Sigmoid colon (tissue), 7 donors: ENCODE measurements around the gene RPTOR. TPM values are rescaled to one million over a fixed set of nuclear protein-coding genes. Genes with fewer than 3 reads are reported as not detected.

Experiments used
- DNase-seq: peaks from one replicate; pipeline ENCODE4 v3.0.0-alpha.2; 2019
- H3K27ac ChIP-seq, 4 donors: fragments of 200-600 bp; sonication (generic); one replicate each; pipeline ENCODE4 v1.5.1; 2016 to 2019; ENCODE audit warnings: mild to moderate bottlenecking in 1 of 4
- H3K27me3 ChIP-seq, 3 donors: fragments of 200-600 bp; sonication (generic); one replicate each; pipeline ENCODE4 v1.5.1; 2019; ENCODE audit warnings: mild to moderate bottlenecking in 1 of 3
- H3K36me3 ChIP-seq, 4 donors: fragments of 200-600 bp; sonication (generic); one replicate each; pipeline ENCODE4 v1.5.1; 2016 to 2019
- H3K4me1 ChIP-seq, 4 donors: fragments of 200-600 bp; sonication (generic); one replicate each; pipeline ENCODE4 v1.5.1; 2017 to 2019
- H3K4me3 ChIP-seq, 4 donors: fragments of 200-600 bp; sonication (generic); one replicate each; pipeline ENCODE4 v1.5.1; 2017 to 2019; ENCODE audit warnings: mild to moderate bottlenecking in 2 of 4, moderate library complexity in 1 of 4
- H3K9me3 ChIP-seq, 4 donors: fragments of 200-600 bp in 3 of 4; sonication (generic) in 3 of 4; one replicate each; pipeline versions ENCODE4 v1.5.1 to v1.6.1; 2013 to 2019
- EP300 ChIP-seq, 4 donors: sonication (generic); formaldehyde crosslinking; IDR thresholded peaks; one replicate each; pipeline ENCODE4 v1.6.1; 2017; ENCODE audit warnings: antibody characterized with exemption in 4 of 4
- POLR2A ChIP-seq, 2 donors: fragments of 450-650 bp; IDR thresholded peaks; one replicate each; pipeline ENCODE4 v1.6.1; 2016; ENCODE audit warnings: antibody characterized with exemption in 2 of 2, mild to moderate bottlenecking in 2 of 2, moderate library complexity in 2 of 2
- POLR2AphosphoS5 ChIP-seq, 4 donors: sonication (generic); formaldehyde crosslinking; IDR thresholded peaks; one replicate each; pipeline ENCODE4 v1.6.1; 2017; ENCODE audit warnings: antibody characterized with exemption in 4 of 4
- WGBS, 2 donors: extraction: QIAGEN DNeasy Blood & Tissue Kit; methylation state at CpG; one replicate each; pipeline ENCODE4 v1.1.7; 2013; 5-methylcytosine and 5-hydroxymethylcytosine counted together
- intact Hi-C: fragments of 100-400 bp; cut with DNase I; formaldehyde crosslinking; loops from one replicate; pipeline ENCODE4 v1.15.1; 2023
- polyA plus RNA-seq, 3 donors: library from polyadenylated mRNA; stranded (reverse); fragments of 200-250 nt; gene quantifications; one replicate each; pipeline ENCODE4 v1.2.3, GENCODE V29; 2013
- total RNA-seq, 4 donors: library from RNA; depleted of rRNA; stranded (reverse); fragments of >200 nt; gene quantifications; one replicate each; pipeline ENCODE4 v1.1.0, GENCODE V29; 2016
- TF ChIP-seq, protein P1 (sequence below), 4 experiments: fragments of 450-650 bp in 3 of 4; fragments of 200-600 bp in 1 of 4; IDR thresholded peaks; one replicate each; pipeline ENCODE4 v1.5.1; 2016 to 2019; ENCODE audit warnings: antibody characterized with exemption in 4 of 4, mild to moderate bottlenecking in 3 of 4, moderate library complexity in 2 of 4
- donor health status: healthy with polysubstance abuse.
- donor health status: Bipolar disorder and iron deficiency.
- donor health status: healthy.

The RPTOR gene
- total and polyA plus RNA-seq, 7 donors: 3.7 to 68.7 (median 22.9) TPM

DNA sequence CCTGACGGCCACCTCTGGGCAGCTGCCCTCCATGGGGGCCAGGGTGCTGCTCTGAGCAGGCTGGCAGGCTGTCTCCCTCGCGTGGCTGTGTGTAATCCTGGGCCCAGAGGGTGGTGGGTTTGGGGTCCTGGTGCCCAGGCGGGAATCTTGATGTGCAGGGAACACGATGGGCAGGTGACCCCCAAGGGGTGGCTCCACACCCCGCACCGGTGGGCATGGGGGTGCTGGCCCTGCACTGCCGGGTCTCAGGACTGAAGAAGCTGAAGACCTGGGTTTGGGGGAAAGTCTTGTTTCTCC is 455.6 kb downstream of the RPTOR start:
- TF ChIP-seq POLR2A (IDR thresholded peaks at IDR 0.05) (no peak), POLR2AphosphoS5 (IDR thresholded peaks at IDR 0.05) (no peak), EP300 (IDR thresholded peaks at IDR 0.05) (no peak)
- TF ChIP-seq, protein P1, sequence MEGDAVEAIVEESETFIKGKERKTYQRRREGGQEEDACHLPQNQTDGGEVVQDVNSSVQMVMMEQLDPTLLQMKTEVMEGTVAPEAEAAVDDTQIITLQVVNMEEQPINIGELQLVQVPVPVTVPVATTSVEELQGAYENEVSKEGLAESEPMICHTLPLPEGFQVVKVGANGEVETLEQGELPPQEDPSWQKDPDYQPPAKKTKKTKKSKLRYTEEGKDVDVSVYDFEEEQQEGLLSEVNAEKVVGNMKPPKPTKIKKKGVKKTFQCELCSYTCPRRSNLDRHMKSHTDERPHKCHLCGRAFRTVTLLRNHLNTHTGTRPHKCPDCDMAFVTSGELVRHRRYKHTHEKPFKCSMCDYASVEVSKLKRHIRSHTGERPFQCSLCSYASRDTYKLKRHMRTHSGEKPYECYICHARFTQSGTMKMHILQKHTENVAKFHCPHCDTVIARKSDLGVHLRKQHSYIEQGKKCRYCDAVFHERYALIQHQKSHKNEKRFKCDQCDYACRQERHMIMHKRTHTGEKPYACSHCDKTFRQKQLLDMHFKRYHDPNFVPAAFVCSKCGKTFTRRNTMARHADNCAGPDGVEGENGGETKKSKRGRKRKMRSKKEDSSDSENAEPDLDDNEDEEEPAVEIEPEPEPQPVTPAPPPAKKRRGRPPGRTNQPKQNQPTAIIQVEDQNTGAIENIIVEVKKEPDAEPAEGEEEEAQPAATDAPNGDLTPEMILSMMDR (IDR thresholded peaks at IDR 0.05): no peak
- Histone ChIP-seq H3K27me3 (peaks cover 16 to 28% (median 23%) of the 10 kb centered on the region in 3 donors), H3K4me1 (peaks cover 0 to 34% (median 33%) of the 10 kb centered on the region in 4 donors), H3K36me3 (peaks cover 22 to 52% (median 48%) of the 10 kb centered on the region in 4 donors), H3K4me3 (no peak overlapping the region), H3K27ac (no peak overlapping the region), H3K9me3 (no peaks in the 10 kb centered on the region)
- intact Hi-C loops: no loop called here
- 64 to 89% methylated on average over 8 of the region's 8 CpGs for WGBS, 2 donors
- no peak for DNase-seq

DNA sequence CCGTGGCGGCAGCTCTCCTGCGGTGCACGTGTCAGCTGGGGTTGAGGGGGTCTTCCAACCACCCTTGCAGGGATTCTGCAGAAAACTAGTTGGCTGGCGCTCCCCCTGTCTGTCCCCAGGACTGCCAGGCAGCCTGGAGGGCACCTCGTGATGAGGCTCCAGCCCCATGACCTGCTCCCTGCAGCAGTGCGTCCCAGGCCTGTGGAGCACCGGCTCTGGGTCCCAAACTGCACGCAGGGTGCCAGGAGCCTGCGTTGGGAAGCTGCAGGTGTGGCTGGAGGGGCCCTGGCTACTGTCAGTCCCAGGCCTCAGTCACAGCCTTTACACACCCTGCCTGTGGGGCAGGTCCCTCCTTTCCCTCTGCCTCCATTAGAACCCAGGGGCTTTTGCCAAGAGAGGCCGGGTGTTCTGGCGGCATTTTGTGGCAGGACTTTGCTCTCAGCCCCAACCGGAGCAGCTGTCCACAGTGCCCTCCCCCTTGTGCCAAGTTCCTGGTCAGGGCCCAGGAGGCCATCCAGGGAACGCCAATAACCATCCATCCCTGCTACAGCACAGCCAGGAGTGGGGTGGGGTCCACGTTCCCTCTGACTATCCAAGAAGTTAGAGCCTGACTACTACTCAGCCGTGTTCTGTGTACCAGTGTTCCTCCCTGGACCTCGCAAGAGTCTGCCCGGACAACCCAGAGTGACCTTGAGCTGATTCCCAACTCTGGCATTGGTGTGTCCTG is 456.2 kb downstream of the RPTOR start:
- 24 to 72% methylated on average over 18 of the region's 18 CpGs for WGBS, 2 donors
- no peak overlapping the region for H3K27ac ChIP-seq
- peaks cover 18 to 47% (median 43%) of the 10 kb centered on the region in 4 donors for H3K36me3 ChIP-seq
- H3K4me3 ChIP-seq: no peak overlapping the region
- DNase-seq: no peak
- no peaks in the 10 kb centered on the region for H3K9me3 ChIP-seq
- no peak for TF ChIP-seq POLR2A (IDR thresholded peaks at IDR 0.05)
- no peak for TF ChIP-seq EP300 (IDR thresholded peaks at IDR 0.05)
- TF ChIP-seq, protein P1 (IDR thresholded peaks at IDR 0.05): no peak
- no peak for TF ChIP-seq POLR2AphosphoS5 (IDR thresholded peaks at IDR 0.05)
- H3K27me3 ChIP-seq: peaks cover 16 to 33% (median 25%) of the 10 kb centered on the region in 3 donors
- peaks cover 0 to 34% (median 33%) of the 10 kb centered on the region in 4 donors for H3K4me1 ChIP-seq
- intact Hi-C loops: no loop called here

DNA sequence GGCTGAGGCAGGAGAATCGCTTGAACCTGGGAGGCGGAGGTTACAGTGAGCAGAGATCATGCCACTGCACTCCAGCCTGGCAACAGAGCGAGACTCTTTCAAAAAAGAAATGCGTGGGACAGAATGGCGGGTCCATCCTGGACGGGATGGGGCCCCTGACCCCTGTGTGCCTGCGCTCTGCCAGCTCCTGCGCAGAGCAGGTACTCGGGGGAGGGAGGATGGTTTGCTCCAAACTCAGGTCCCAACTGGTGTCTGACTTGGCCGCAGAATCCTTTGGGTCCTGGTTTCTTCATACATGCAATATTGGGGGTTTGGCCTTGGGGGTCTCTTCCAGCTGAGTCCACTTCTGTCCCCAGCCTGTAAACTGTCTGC is 457.4 kb downstream of the RPTOR start:
- 47 to 77% methylated on average over 10 of the region's 10 CpGs for WGBS, 2 donors
- H3K9me3 ChIP-seq: no peaks in the 10 kb centered on the region
- H3K4me3 ChIP-seq: no peak overlapping the region
- TF ChIP-seq, protein P1 (IDR thresholded peaks at IDR 0.05): no peak
- DNase-seq: no peak
- H3K36me3 ChIP-seq: peaks cover 15 to 35% (median 32%) of the 10 kb centered on the region in 4 donors
- intact Hi-C loops: no loop called here
- peak overlapping the region in 1 of 4 donors; percentile 17 for H3K27ac ChIP-seq
- H3K4me1 ChIP-seq: peaks cover 0 to 34% (median 33%) of the 10 kb centered on the region in 4 donors
- H3K27me3 ChIP-seq: peaks cover 16 to 44% (median 25%) of the 10 kb centered on the region in 3 donors

DNA sequence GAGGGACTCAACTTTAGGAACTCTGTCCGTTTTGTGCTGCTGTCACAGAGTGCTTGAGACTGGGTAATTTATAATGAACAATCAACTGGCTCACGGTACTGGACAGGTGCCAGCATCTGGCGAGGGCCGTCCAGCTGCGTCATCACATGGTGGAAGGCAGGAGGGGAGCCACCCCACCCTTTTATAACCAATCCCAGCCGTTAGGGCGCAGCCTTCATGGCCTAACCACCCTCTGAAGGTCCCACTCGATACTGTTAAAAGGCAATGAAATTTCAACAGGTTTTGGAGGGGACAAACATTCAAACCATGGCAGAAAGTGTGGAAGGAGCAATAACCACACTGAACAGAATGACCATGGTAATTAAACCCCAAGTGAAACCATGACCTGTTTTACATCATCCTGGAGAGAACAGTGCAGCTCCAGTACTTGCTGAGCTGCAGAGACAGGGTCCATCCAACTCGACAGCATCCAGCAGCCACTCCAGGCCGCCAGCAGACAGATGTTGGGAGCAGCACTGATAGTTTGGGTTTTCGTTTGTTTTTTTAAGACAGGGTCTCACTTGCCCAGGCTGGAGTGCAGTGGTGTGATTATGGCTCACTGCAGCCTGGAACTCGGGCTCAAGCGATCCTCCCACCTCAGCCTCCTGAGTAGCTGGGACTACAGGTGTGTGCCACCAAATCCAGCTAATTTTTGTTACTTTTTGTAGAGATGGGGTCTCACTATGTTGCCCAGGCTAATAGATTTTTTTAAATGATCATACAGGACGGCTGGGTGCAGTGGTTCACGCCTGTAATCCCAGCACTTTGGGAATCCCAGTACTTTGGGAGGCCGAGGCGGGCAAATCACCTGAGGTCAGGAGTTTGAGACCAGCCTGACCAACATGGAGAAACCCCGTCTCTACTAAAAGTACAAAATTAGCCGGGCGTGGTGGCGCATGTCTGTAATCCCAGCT is 458.0 kb downstream of the RPTOR start:
- 39 to 49% methylated on average over 21 of the region's 21 CpGs for WGBS, 2 donors
- intact Hi-C loops: no loop called here
- H3K27me3 ChIP-seq: peaks cover 16 to 44% (median 25%) of the 10 kb centered on the region in 3 donors
- H3K4me3 ChIP-seq: no peak overlapping the region
- peak; percentile 86 for DNase-seq
- TF ChIP-seq POLR2A (IDR thresholded peaks at IDR 0.05) (no peak), POLR2AphosphoS5 (IDR thresholded peaks at IDR 0.05) (peak in 1 of 4 donors; percentile 36), EP300 (IDR thresholded peaks at IDR 0.05) (no peak)
- TF ChIP-seq, protein P1 (IDR thresholded peaks at IDR 0.05): no peak
- H3K4me1 ChIP-seq: peaks cover 0 to 34% (median 33%) of the 10 kb centered on the region in 4 donors
- H3K27ac ChIP-seq: no peak overlapping the region
- H3K36me3 ChIP-seq: peaks cover 8 to 28% (median 25%) of the 10 kb centered on the region in 4 donors
- H3K9me3 ChIP-seq: no peaks in the 10 kb centered on the region
